Endothelial cell of umbilical vein (primary cell): ENCODE measurements around the gene NUDT3.

Experiments used
- EZH2 ChIP-seq: IDR thresholded peaks from 2 replicates; pipeline ENCODE4 v1.6.1; 2012; ENCODE audit warnings: borderline replicate concordance, low read depth, mild to moderate bottlenecking, moderate library complexity, low read length, inconsistent platforms; ENCODE audit not compliant: severe bottlenecking
- JUN ChIP-seq: IDR thresholded peaks from 2 replicates; pipeline ENCODE4 v1.6.1; 2011; ENCODE audit warnings: borderline replicate concordance, low read depth; ENCODE audit not compliant: insufficient read length, insufficient read depth
- MYC ChIP-seq: IDR thresholded peaks from one replicate; pipeline ENCODE4 v1.6.1; 2011; ENCODE audit warnings: mild to moderate bottlenecking, low read depth, low read length
- POLR2A ChIP-seq: IDR thresholded peaks from 2 replicates; pipeline ENCODE4 v1.6.1; 2012; ENCODE audit warnings: low read depth, mild to moderate bottlenecking, control low read depth, low read length
- POLR2AphosphoS5 ChIP-seq: IDR thresholded peaks from 2 replicates; pipeline ENCODE4 v1.6.1; 2012; ENCODE audit warnings: low read depth, mild to moderate bottlenecking, control low read depth, low read length, moderate library complexity; ENCODE audit not compliant: insufficient read depth
- TF ChIP-seq, protein P1 (sequence below), 2 donors: IDR thresholded peaks; 1 replicate in 1 of 2; 2 replicates in 1 of 2; pipeline ENCODE4 v1.5.1; 2011; ENCODE audit warnings: low read length in 2 of 2, mild to moderate bottlenecking in 2 of 2, moderate library complexity in 2 of 2, control low read depth in 1 of 2, inconsistent platforms in 1 of 2, low read depth in 1 of 2; ENCODE audit not compliant: insufficient read depth in 1 of 2; ENCODE audit errors: extremely low read depth in 1 of 2

DNA sequence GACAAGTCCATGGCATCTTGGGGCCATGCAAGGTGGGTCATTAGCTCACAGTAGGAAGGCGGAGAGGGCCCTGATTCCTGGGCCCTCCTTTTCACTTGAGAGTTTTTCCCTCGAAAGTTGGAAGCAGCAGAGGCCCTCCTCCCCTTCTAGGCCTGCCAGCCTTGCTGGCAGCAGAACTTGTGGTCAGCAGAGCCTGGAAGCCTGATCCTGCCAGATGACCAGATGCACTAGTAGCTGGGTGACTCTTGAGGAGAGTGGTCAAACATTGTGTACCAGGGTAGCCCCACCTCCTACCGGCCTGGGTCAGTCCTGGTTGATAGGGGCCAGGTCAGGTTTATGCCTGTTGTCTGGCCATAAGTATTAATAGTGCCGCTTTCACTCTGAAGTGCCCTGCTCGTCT is 159.6 kb downstream of the NUDT3 start:
- TF ChIP-seq, protein P1, sequence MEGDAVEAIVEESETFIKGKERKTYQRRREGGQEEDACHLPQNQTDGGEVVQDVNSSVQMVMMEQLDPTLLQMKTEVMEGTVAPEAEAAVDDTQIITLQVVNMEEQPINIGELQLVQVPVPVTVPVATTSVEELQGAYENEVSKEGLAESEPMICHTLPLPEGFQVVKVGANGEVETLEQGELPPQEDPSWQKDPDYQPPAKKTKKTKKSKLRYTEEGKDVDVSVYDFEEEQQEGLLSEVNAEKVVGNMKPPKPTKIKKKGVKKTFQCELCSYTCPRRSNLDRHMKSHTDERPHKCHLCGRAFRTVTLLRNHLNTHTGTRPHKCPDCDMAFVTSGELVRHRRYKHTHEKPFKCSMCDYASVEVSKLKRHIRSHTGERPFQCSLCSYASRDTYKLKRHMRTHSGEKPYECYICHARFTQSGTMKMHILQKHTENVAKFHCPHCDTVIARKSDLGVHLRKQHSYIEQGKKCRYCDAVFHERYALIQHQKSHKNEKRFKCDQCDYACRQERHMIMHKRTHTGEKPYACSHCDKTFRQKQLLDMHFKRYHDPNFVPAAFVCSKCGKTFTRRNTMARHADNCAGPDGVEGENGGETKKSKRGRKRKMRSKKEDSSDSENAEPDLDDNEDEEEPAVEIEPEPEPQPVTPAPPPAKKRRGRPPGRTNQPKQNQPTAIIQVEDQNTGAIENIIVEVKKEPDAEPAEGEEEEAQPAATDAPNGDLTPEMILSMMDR (IDR thresholded peaks at IDR 0.05; ENCODE audit: extremely low read depth in 1 of 2, insufficient read depth in 1 of 2, low read depth in 1 of 2, low read length in 2 of 2) = no peak
- TF ChIP-seq POLR2A (no peak), EZH2 (no peak), MYC (no peak), POLR2AphosphoS5 (no peak), JUN (no peak)
